Stomach (tissue), 4 donors: Measurements from ENCODE around the gene ABCC1.

Source experiments
- EP300 ChIP-seq: sonication (generic); formaldehyde crosslinking; IDR thresholded peaks from one replicate; pipeline ENCODE4 v1.6.1; 2017; ENCODE audit warnings: antibody characterized with exemption
- POLR2A ChIP-seq, 4 donors: fragments of 450-650 bp; IDR thresholded peaks; one replicate each; pipeline ENCODE4 v1.6.1; 2016; ENCODE audit warnings: antibody characterized with exemption in 4 of 4, control low read depth in 2 of 4, mild to moderate bottlenecking in 1 of 4, moderate library complexity in 1 of 4
- POLR2AphosphoS5 ChIP-seq, 3 donors: sonication (generic); formaldehyde crosslinking; IDR thresholded peaks; one replicate each; pipeline ENCODE4 v1.6.1; 2016; ENCODE audit warnings: antibody characterized with exemption in 3 of 3
- TF ChIP-seq, protein P1 (sequence below), 7 experiments: fragments of 450-650 bp in 4 of 7; fragments of 200-600 bp in 3 of 7; sonication (generic) in 3 of 7; IDR thresholded peaks; one replicate each; pipeline ENCODE4 v1.5.1; 2016 to 2019; ENCODE audit warnings: antibody characterized with exemption in 7 of 7, control low read depth in 2 of 7, mild to moderate bottlenecking in 1 of 7

- peak in 1 of 3 donors; percentile 28 for TF ChIP-seq POLR2AphosphoS5 (IDR thresholded peaks at IDR 0.05)
- TF ChIP-seq, protein P1, sequence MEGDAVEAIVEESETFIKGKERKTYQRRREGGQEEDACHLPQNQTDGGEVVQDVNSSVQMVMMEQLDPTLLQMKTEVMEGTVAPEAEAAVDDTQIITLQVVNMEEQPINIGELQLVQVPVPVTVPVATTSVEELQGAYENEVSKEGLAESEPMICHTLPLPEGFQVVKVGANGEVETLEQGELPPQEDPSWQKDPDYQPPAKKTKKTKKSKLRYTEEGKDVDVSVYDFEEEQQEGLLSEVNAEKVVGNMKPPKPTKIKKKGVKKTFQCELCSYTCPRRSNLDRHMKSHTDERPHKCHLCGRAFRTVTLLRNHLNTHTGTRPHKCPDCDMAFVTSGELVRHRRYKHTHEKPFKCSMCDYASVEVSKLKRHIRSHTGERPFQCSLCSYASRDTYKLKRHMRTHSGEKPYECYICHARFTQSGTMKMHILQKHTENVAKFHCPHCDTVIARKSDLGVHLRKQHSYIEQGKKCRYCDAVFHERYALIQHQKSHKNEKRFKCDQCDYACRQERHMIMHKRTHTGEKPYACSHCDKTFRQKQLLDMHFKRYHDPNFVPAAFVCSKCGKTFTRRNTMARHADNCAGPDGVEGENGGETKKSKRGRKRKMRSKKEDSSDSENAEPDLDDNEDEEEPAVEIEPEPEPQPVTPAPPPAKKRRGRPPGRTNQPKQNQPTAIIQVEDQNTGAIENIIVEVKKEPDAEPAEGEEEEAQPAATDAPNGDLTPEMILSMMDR (IDR thresholded peaks at IDR 0.05): no peak
- TF ChIP-seq POLR2A (IDR thresholded peaks at IDR 0.05): no peak
- no peak for TF ChIP-seq EP300
These were observed 92.7 kb downstream of the ABCC1 start for GRCh38 chr16:16042076-16042475.
